VCaP (cell line): ENCODE results near the gene HRNR.
"Not testable (repeated sequence)": the region's sequence is repeated elsewhere in the genome, so short reads cannot be mapped to it uniquely, and the experiment has no call there.

Source experiments
- H3K27ac ChIP-seq: fragments of 450-650 bp; 2 replicates; pipeline ENCODE4 v1.5.1; 2017
- TF ChIP-seq, protein P1 (sequence below): fragments of 450-650 bp; conservative IDR thresholded peaks from 2 replicates; pipeline ENCODE4 v1.5.1; 2017; ENCODE audit warnings: mild to moderate bottlenecking, moderate library complexity

The HRNR gene

DNA sequence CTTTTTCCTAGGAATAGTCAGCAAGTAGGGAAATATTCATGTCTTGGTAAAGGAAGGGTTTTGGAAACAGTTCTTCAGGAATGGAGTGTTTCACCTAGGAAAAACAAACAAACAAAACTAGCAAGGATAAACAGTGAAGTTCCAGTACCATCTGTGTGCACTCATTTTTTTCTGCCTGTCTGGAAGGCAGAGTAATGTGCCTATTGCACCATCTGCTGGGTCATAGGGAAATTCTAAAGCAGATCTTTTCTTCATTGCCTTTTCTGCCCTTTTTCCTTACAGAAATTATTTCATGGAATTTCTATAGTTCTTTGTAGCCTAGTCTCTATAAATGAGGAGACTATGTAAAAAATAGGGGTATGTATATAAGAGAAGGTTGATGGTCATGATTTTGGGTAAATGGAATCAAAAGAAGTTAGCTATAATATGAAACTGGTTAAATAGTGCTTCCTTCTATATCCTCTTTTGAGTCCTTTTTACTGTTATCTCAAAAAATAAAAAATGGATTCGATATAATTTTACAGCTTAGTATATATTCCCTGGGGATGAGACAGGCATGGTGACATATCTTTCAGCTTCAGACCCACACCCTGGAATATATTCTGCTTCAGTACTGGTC lies 3.4 kb upstream of the HRNR start:
- no peak overlapping the region for H3K27ac ChIP-seq
- TF ChIP-seq, protein P1, sequence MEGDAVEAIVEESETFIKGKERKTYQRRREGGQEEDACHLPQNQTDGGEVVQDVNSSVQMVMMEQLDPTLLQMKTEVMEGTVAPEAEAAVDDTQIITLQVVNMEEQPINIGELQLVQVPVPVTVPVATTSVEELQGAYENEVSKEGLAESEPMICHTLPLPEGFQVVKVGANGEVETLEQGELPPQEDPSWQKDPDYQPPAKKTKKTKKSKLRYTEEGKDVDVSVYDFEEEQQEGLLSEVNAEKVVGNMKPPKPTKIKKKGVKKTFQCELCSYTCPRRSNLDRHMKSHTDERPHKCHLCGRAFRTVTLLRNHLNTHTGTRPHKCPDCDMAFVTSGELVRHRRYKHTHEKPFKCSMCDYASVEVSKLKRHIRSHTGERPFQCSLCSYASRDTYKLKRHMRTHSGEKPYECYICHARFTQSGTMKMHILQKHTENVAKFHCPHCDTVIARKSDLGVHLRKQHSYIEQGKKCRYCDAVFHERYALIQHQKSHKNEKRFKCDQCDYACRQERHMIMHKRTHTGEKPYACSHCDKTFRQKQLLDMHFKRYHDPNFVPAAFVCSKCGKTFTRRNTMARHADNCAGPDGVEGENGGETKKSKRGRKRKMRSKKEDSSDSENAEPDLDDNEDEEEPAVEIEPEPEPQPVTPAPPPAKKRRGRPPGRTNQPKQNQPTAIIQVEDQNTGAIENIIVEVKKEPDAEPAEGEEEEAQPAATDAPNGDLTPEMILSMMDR: peak; percentile 88

DNA sequence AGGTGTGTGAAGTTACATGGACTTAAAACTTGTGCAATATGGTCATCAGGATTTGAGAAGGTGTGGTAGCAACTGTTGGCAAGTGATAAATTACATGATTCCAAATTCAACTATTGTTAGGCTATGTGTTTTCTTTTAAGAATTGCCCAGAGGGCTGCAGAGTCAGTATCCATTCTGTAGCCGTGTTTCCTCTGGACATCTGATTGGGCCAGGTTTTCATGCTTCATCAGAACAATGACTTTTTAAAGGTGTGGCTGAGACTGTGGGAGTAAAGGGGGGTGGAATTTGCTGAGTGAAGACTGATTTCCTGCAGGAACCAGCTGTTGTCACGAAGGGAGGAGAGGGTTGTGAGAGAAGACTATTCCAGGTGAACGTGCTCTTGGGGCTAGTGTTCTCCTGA lies 1.7 kb upstream of the HRNR start:
- H3K27ac ChIP-seq: peak overlapping the region; percentile 40; the same call in 1 of the 2 replicates
- TF ChIP-seq, protein P1: no peak

DNA sequence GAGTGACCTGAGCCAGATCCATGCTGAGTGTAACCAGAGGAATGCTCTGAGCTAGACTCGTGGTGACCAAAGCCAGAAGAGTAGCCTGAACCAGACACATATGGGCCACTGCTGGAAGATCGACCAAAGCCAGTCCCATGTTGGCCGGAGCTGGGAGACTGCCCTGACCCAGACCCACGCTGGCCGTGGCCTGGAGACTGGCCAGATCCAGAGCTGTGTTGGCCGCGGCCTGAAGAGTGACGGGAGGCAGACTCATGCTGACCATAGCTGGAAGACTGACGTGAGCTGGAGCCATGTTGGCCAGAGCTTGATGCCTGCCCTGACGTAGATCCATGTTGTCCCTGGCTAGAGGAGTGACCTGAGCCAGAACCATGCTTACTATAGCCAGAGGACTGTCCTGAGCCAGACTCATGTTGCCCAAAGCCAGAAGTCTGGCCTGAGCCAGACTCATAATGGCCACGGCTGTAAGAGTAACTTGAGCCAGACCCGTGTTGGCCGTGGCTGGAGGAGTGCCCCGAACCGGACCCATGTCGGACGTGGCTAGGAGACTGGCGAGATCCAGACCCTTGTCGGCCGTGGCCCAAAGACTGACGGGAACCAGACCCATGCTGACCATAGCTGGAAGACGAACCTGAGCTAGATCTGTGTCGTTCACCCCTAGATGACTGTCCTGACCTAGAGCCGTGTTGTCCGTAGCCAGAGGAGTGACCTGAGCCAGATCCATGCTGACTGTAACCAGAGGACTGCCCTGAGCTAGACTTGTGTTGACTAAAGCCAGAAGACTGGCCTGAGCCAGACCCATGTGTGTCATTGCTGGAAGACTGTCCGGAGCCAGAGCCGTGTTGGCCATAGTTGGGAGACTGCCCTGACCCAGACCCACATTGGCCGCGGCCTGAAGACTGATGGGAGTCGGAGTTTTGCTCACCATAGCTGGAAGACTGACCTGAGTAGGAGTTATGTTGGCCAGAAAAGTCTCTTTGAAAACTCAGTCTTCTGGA lies 3.5 kb downstream of the HRNR start:
- TF ChIP-seq, protein P1: no peak
- H3K27ac ChIP-seq: no peak overlapping the region

DNA sequence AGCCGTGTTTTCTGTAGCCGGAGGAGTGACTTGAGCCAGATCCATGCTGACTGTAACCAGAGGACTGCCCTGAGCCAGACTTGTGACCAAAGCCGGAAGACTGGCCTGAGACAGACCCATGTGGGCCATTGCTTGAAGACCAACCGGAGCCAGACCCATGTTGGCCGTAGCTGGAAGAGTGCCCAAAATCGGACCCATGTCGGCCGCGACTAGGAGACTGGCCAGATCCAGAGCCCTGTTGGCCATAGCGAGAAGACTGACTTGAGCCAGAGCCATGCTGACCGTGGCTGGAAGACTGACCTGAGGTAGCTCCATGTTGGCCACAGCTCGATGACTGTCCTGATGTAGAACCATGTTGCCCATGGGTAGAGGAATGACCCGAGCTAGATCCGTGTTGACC lies 4.6 kb downstream of the HRNR start:
- not testable (repeated sequence) for H3K27ac ChIP-seq

DNA sequence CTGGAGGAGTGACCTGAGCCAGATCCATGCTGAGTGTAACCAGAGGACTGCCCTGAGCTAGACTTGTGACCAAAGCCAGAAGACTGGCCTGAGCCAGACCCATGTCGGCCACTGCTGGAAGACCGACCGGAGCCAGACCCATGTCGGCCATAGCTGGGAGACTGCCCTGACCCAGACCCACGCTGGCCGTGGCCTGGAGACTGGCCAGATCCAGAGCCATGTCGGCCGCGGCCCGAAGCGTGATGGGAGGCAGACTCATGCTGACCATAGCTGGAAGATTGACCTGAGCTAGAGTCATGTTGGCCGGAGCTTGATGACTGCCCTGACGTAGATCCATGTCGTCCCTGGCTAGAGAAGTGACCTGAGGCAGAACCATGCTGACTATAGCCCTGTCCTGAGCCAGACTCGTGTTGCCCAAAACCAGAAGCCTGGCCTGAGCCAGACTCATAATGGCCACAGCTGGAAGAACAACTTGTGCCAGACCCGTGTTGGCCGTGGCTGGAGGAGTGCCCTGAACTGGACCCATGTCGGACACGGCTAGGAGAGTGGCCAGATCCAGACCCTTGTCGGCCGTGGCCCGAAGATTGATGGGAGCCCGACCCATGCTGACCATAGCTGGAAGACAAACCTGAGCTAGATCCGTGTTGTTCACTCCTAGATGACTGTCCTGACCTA lies 5.1 kb downstream of the HRNR start:
- no peak overlapping the region for H3K27ac ChIP-seq
- TF ChIP-seq, protein P1: no peak

DNA sequence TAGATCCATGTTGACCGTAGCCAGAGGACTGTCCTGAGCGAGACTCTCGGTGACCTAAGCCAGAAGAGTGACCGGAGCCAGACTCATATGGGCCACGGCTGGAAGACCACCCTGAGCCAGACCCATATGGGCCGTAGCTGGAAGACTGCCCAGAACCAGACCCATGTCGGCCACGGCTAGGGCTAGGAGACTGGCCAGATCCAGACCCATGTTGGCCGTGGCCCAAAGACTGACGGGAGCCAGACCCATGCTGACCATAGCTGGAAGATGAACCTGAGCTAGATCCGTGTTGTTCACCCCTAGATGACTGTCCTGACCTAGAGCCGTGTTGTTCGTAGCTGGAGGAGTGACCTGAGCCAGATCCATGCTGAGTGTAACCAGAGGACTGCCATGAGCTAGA lies 8.4 kb downstream of the HRNR start:
- not testable (repeated sequence) for H3K27ac ChIP-seq

DNA sequence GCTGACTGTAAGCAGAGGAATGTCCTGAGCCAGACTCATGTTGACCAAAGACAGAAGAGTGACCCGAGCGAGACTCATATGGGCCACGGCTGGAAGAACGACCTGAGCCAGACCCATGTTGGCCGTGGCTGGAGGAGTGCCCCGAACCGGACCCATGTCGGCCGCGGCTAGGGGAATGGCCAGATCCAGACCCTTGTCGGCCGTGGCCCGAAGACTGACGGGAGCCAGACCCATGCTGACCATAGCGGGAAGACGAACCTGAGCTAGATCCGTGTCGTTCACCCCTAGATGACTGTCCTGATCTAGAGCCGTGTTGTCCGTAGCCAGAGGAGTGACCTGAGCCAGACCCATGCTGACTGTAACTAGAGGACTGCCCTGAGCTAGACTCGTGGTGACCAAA lies 9.1 kb downstream of the HRNR start:
- H3K27ac ChIP-seq: not testable (repeated sequence)

DNA sequence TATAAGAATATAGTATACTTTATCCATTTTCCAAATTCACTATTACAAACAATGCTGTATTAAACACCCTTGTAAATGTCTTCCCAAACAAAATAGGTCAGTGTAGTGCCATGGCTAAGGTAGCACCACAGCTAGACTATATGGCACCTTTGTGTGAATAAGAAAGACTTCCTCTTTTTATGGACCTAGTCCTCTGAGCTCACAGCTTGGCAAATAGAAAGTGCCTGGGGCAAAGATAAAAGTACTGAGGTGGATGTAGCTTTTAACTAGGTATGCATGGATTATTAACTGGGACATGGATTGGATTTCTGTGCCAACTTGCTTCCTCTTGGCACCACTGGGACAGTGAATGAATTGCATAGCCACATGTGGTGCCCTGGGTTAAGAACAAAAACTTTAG lies 25.0 kb downstream of the HRNR start:
- TF ChIP-seq, protein P1: no peak
- H3K27ac ChIP-seq: peak overlapping the region; percentile 88
